ENCODE results near the gene SLC2A10.

The SLC2A10 gene

GRCh38 chr20:46739431-46740213 is 30.2 kb downstream of the SLC2A10 start:
- DNase-seq, result no peak

- no peak for DNase-seq
These were observed 30.8 kb downstream of the SLC2A10 start for GRCh38 chr20:46740214-46740609.

- DNase-seq, result no peak
These were observed 32.6 kb downstream of the SLC2A10 start for GRCh38 chr20:46741924-46742668.

DNA sequence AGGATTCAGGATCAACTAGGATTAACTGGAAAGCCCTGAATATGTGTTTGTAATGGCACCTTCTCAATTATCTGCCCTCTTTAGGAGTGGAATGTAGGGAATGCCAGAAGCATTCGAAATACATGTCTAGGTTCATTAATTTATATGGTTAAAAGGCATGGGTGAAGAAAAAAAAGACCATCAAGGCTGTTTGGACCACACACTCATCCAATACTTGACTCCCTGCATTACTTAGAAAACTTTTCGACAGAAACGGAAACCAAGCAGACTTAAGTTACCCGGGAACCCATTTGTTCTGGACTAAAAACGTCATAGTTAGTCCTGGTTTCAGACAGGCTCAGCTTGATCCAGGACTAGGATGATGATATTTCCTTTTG is 33.2 kb downstream of the SLC2A10 start:
- DNase-seq, result no peak

GRCh38 chr20:46743088-46743487 is 33.6 kb downstream of the SLC2A10 start:
- DNase-seq, result no peak

DNA sequence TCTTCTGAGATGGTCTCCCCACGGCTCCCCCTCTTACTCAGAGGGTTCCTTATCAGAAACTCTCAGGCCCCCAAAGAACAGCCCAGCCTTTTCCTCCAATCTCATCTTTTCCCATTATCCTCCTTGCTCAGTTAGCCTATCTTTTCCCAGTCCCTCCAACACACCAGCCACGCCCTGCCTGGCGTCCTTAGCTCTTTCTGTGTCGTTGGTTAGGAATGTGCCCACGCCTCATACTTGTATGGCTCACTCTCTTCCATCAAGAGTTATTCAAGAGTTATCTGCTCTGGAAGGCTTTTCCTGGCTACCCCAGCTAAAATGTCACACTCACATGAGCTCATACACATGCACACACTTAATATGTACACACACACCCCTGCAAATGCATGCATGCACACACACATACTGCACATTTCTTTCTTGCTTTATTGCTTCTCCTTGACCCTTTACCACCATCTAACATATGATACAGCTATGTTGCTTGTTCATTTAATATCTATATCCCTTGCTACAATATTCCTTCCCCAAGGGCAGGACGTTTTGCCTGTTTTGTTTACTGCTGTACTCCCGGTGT is 37.6 kb downstream of the SLC2A10 start:
- no peak for DNase-seq

DNA sequence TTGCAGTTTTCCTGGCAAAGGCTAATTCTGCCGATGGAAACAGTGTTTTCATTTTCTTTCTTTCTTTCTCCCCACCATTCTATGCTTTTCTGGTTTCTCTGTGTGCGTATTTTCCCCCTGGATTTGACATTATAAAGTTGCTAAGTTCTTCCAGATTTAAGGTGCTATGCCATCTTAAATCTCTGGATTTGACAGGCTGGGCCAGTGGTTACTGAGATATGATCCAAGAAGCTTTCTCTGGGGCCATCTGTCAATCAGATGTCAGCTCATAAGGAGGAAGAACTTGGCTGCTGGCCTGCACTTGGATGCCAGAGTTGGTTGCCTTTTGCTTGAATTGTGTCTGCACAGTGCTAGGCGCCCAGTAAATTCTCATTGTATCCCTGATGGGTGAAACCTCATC is 39.7 kb downstream of the SLC2A10 start:
- no peak for DNase-seq

GRCh38 chr20:46751856-46752255 is 42.4 kb downstream of the SLC2A10 start:
- DNase-seq, result no peak

GRCh38 chr20:46752728-46753127 is 43.3 kb downstream of the SLC2A10 start:
- DNase-seq, result peak; percentile 18

DNA sequence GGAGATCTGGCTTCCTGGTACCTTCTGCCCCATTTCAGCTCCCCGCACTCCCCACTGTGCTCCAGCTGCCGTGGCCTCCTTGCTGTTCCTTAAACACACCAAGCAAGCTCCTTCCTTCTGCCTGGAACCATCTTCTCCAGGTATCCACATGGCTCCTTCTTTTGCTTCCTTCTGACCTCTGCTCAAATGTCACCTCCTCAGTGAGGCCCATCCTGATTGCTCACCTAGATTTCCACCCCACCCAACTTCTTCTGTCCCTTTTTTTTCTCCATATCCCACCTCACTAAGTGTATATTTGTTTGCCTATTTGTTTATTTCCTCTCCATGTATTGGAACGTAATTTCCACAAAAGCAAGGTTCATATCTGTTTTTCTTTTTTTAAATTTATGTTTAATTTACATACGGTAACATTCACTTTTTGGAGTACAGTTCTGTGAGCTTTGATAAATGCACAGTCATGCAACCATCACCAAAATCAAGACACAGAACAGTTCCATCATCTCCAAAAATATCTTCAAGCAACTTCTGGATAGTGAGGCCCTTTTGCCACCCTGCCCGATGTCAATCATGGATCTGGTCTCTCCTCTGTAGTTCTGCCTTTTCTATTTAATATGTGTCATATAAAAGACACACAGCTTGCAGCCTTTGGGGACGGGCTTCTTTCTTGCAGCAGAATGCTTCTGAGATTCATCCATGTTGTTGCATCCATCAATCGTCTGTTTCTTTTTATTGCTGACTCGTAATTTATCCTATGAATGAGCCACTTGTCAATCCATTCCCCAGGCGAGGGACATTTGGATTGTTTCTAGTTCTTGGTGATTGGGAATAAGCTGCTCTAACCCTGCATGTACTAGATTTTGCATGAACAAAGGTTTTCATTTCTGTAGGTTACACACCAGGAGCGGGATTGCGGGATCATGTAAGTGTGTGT is 46.3 kb downstream of the SLC2A10 start:
- DNase-seq, result no peak

DNA sequence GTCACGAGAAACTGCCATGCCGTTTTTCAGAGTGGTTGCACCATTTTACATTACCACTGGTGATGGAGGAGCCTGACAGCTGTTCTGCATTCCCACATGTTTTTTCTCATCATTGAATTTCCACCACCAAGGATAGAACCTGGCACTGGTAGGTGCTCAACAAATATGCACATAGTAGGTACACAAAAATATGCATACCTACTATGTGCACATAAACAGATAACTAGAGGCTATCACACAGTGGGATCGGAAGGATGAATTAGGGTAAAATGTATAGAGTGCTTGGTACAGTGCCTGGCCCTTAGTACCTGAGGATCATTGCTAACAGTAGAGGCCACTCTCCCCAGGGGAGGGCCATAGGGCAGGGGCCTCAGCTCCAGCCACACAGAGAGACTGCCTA is 47.0 kb downstream of the SLC2A10 start:
- DNase-seq, result no peak

GRCh38 chr20:46757135-46757534 is 47.7 kb downstream of the SLC2A10 start:
- no peak for DNase-seq

DNA sequence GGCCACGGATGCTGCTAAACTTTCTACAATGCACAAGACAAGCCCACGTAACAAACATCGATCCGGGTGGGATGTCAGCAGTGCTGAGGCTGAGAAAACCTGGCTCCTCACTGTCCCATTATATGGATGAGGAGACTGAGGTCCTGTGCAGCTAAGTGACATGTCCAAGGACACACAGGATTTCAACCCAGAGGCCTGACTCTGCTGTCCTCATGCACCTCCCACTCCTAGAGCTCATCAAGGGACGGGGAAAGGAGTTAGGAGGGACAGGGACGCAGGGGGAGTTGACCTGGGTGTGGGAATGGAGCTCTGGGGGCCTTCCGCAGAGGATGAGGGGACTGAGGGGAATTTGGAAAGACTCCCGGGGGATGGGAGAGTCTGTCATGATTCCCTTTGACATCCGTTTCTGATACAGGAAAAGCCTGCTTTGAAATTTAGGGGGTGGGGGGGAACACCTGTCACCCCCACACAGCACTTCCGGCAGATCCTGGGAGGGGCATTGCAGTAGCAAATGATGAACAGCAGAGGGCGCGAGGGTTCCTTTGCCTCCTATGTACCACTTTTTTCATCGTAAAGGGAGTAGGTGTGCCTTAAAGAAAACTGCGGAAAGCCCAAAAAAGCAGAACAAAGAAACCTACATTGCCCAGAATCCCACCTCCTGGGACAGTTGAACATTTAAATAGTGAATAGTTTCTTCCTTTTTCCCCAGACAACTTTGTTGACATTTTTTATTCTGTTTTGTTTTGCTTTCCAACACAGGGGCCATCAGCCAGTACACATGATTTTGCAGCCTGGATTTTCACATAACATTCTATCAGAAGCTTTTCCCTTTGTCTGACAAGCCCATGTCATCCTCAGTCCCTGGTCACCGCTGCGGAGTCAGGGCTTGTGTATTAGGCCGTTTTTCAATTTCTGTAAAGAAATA is 48.6 kb downstream of the SLC2A10 start:
- DNase-seq, result peak; percentile 34

- no peak for DNase-seq
These were observed 49.6 kb downstream of the SLC2A10 start for GRCh38 chr20:46758929-46759669.

DNA sequence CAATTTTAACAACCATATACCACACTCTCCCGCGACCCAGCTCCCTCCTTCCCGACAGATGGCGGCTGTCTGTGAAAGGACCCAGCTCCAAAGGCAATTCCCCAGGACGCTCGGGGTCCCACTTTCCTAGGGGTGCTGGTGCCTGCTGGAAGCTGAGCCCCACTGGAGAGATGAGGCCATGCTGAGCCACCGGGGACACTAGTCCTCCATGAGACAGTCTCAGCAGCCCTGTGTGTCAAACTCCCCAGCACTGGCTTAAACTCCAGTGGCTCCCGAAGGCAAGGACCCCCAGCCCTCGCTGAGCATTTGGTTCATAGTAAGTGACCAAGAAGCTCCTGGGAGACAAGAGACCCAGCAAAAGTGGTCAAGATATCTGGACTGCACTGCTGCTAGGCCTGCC is 52.1 kb downstream of the SLC2A10 start:
- DNase-seq, result no peak

GRCh38 chr20:46764068-46764467 is 54.6 kb downstream of the SLC2A10 start:
- DNase-seq, result no peak

GRCh38 chr20:46765506-46766120 is 56.2 kb downstream of the SLC2A10 start:
- DNase-seq, result no peak

- no peak for DNase-seq
These were observed 57.8 kb downstream of the SLC2A10 start for GRCh38 chr20:46767127-46767761.

GRCh38 chr20:46770330-46771194 is 61.1 kb downstream of the SLC2A10 start:
- no peak for DNase-seq
